CD8-positive, alpha-beta memory T cell (primary cell): ENCODE measurements around the gene TM9SF4. TPM values are rescaled to one million over a fixed set of nuclear protein-coding genes. Genes with fewer than 3 reads are reported as not detected.

Experiments used
- CTCF ChIA-PET: fragments of 350-600 bp; sonication (Branson Sonifier 250); formaldehyde crosslinking; loops from one replicate; lab custom pipeline; 2021; ENCODE audit warnings: antibody characterized with exemption; lab: Charles Lee
- POLR2A ChIA-PET: fragments of 350-600 bp; sonication (Branson Sonifier 250); formaldehyde crosslinking; loops from one replicate; lab custom pipeline; 2021; ENCODE audit warnings: antibody characterized with exemption; lab: Charles Lee
- DNase-seq, 5 donors: peaks; one replicate each; pipeline versions ENCODE4 v3.0.0 to v3.0.0-alpha.2; 2020 to 2022; ENCODE audit warnings: mixed read lengths in 1 of 5
- H3K27ac ChIP-seq: one replicate; pipeline ENCODE4 v1.7.0; 2013; ENCODE audit warnings: low read depth, mild to moderate bottlenecking, low read length, moderate library complexity
- H3K27me3 ChIP-seq: 2 replicates; pipeline ENCODE4 v1.7.0; 2013; ENCODE audit warnings: low read length, mild to moderate bottlenecking; ENCODE audit not compliant: insufficient read depth, poor library complexity, severe bottlenecking
- H3K36me3 ChIP-seq: 2 replicates; pipeline ENCODE4 v1.7.0; 2013; ENCODE audit warnings: mild to moderate bottlenecking, low read length, moderate library complexity; ENCODE audit not compliant: insufficient read depth
- H3K4me1 ChIP-seq: 2 replicates; pipeline ENCODE4 v1.7.0; 2013; ENCODE audit warnings: mild to moderate bottlenecking, low read length, moderate library complexity; ENCODE audit not compliant: insufficient read depth
- H3K4me3 ChIP-seq: 2 replicates; pipeline ENCODE4 v1.7.0; 2013; ENCODE audit warnings: mild to moderate bottlenecking, low read length
- H3K9me3 ChIP-seq: 2 replicates; pipeline ENCODE4 v1.7.0; 2013; ENCODE audit warnings: mild to moderate bottlenecking, low read length
- H3K27ac Mint-ChIP-seq, 8 donors: one replicate each; pipeline ENCODE4 v1.8.0; 2020 to 2021; ENCODE audit warnings: mixed read lengths in 8 of 8, mild to moderate bottlenecking in 6 of 8, inconsistent platforms in 3 of 8, moderate library complexity in 3 of 8
- H3K27me3 Mint-ChIP-seq, 2 donors: one replicate each; pipeline ENCODE4 v1.8.0; 2020 to 2021; ENCODE audit warnings: mixed read lengths in 2 of 2, mild to moderate bottlenecking in 1 of 2, moderate library complexity in 1 of 2
- H3K36me3 Mint-ChIP-seq, 3 donors: one replicate each; pipeline ENCODE4 v1.8.0; 2020 to 2021; ENCODE audit warnings: mixed read lengths in 3 of 3, inconsistent platforms in 1 of 3, mild to moderate bottlenecking in 1 of 3
- H3K4me1 Mint-ChIP-seq, 3 donors: one replicate each; pipeline ENCODE4 v1.8.0; 2020 to 2021; ENCODE audit warnings: mixed read lengths in 3 of 3, inconsistent platforms in 1 of 3, mild to moderate bottlenecking in 1 of 3
- H3K4me3 Mint-ChIP-seq, 7 donors: one replicate each; pipeline ENCODE4 v1.8.0; 2020 to 2021; ENCODE audit warnings: mixed read lengths in 7 of 7, mild to moderate bottlenecking in 6 of 7, moderate library complexity in 4 of 7, inconsistent platforms in 2 of 7
- H3K9me3 Mint-ChIP-seq, 5 donors: one replicate each; pipeline ENCODE4 v1.8.0; 2020 to 2022; ENCODE audit warnings: mixed read lengths in 5 of 5, mild to moderate bottlenecking in 3 of 5, moderate library complexity in 2 of 5, inconsistent platforms in 1 of 5
- polyA plus RNA-seq: library from polyadenylated mRNA; unstranded; fragments of 300-500 nt; fragmentation: Illumina TruSeq; gene quantifications from one replicate; pipeline ENCODE4 v1.2.3, GENCODE V29; 2021
- total RNA-seq, 2 experiments: library from RNA; stranded (reverse); gene quantifications; one replicate each; pipeline ENCODE4 v1.2.3, GENCODE V29; 2021

Gene TM9SF4
- total and polyA plus RNA-seq, 3 experiments from 2014 or later: 44.0 to 49.8 (median 48.0) TPM

DNA sequence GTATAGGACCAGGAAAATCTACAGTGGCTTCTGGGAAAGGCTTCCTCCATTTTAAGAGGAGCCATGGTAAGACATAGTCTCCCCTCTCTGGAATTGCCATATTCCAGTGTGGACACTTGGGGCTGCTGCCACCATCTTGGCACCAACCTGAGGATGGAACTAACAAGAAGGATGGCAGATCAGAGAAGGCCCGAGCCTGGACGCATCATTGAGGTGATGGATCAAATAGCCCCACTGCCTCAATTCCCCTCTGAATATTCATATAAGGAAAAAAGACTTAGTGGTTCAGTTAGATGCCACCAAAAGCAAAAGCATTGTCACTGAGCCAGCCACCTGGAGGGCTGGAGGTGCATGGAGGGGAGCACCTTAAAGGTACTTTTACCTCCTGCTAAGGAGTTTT is 72.1 kb downstream of the TM9SF4 start:
- Mint-ChIP-seq H3K36me3 (no peaks in the 10 kb centered on the region), H3K4me3 (no peak overlapping the region), H3K27me3 (peaks cover 0 to 2% of the 10 kb centered on the region in 2 donors), H3K4me1 (no peaks in the 10 kb centered on the region), H3K27ac (peak overlapping the region in 1 of 8 donors; percentile 36), H3K9me3 (no peaks in the 10 kb centered on the region)
- no peaks in the 10 kb centered on the region for H3K4me1 ChIP-seq
- DNase-seq: no peak
- ChIA-PET POLR2A (no interaction called here), CTCF (no interaction called here)
- no peak overlapping the region for H3K4me3 ChIP-seq
- H3K27me3 ChIP-seq: no peaks in the 10 kb centered on the region
- H3K27ac ChIP-seq: no peak overlapping the region
- H3K36me3 ChIP-seq: no peaks in the 10 kb centered on the region
- no peaks in the 10 kb centered on the region for H3K9me3 ChIP-seq

DNA sequence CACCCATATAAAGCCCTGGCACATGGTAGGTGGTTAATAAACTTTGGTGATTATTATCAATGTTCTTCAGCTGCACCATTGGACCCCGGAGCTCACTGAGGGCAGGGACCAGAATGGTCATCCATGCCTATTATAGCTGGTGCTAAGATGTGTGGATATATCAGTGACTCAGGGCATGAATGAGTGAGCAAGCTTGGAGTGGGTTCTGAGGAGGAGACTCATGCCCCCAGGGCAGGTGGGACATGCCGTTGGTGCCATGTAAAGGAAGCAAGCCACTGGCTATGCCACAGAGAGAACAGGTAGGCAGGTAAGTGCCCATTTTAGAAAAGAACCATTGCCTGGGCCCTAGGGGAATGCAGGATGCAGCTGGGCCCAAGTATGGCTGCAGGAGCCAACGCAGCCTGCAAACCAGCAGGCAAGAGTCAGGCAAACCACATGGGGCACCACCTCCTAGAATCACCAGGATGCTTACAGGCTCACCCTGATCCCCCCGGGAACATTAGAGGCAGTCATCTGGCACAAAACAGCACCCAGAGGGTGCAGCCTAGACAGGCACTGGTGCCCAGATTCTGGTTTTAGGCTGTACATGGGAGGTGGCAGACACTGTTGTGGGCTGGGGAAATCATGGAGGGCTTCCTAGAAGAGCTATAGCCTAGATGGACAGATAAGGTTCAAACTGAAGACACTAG is 74.6 kb downstream of the TM9SF4 start:
- Histone ChIP-seq H3K27ac (no peak overlapping the region), H3K4me1 (peaks cover 11% of the 10 kb centered on the region), H3K4me3 (no peak overlapping the region), H3K27me3 (no peaks in the 10 kb centered on the region), H3K36me3 (no peaks in the 10 kb centered on the region), H3K9me3 (no peaks in the 10 kb centered on the region)
- Mint-ChIP-seq H3K4me1 (peaks cover 5 to 9% (median 9%) of the 10 kb centered on the region in 3 donors), H3K27me3 (peaks cover 0 to 2% of the 10 kb centered on the region in 2 donors), H3K9me3 (no peaks in the 10 kb centered on the region), H3K4me3 (no peak overlapping the region), H3K36me3 (no peaks in the 10 kb centered on the region), H3K27ac (no peak overlapping the region)
- CTCF ChIA-PET: no interaction called here
- DNase-seq: no peak
- POLR2A ChIA-PET: no interaction called here

DNA sequence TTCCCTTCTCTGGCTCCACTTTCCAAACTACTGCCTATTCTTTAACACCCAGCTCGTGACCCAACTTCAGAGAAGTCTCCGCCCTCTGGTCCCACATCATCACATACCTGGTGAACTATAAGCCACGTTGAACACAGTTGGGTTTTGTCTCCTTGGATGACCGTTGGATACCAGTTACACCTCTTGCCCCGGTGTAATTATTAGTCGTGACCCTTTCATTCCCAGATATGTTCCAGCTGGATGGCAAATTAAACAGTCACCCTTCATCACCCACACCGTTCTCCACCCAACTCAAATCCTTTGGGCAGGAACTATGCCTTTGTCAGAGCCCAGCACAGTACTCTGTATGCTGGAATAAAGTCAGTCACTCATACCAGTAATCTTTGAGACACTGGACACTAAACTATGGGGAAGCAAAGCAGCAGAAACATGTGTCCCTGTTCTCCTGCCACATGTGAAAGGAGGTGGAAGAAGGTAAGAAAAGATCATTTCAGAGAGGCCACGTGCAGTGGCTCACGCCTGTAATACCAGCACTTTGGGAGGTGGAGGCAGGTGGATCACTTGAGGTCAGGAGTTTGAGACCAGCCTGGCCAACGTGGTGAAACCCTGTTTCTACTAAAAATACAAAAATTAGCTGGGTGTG is 75.6 kb downstream of the TM9SF4 start:
- ChIA-PET CTCF (no interaction called here), POLR2A (no interaction called here)
- Histone ChIP-seq H3K9me3 (no peaks in the 10 kb centered on the region), H3K27me3 (no peaks in the 10 kb centered on the region), H3K27ac (no peak overlapping the region), H3K4me3 (no peak overlapping the region), H3K4me1 (peaks cover 18% of the 10 kb centered on the region), H3K36me3 (no peaks in the 10 kb centered on the region)
- Mint-ChIP-seq H3K27me3 (peaks cover 0 to 2% of the 10 kb centered on the region in 2 donors), H3K4me3 (no peak overlapping the region), H3K4me1 (peaks cover 13 to 15% (median 14%) of the 10 kb centered on the region in 3 donors), H3K36me3 (no peaks in the 10 kb centered on the region), H3K9me3 (no peaks in the 10 kb centered on the region), H3K27ac (no peak overlapping the region)
- no peak for DNase-seq

DNA sequence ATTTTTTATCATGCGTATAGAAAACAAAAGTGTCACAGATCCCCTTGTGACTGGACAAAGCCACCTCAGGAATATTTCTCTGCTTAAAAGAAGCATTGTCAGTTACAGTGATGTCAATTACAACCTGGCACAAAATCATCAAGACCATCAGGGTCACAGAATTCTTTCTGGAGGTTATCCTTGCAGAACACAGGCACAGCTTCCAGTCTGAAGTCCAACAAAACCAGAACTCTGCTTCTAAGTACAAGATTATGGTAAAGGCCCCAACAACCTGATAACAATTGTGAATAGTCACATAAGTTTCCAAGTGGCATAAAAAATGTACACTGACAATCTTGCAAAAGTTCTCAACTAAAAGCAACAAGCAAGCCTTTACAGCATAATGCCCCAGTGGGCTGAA is 77.0 kb downstream of the TM9SF4 start:
- no peaks in the 10 kb centered on the region for H3K9me3 Mint-ChIP-seq
- peaks cover 18% of the 10 kb centered on the region for H3K4me1 ChIP-seq
- no peak overlapping the region for H3K4me3 Mint-ChIP-seq
- H3K27me3 ChIP-seq: no peaks in the 10 kb centered on the region
- no peaks in the 10 kb centered on the region for H3K36me3 ChIP-seq
- DNase-seq: no peak
- H3K27ac Mint-ChIP-seq: no peak overlapping the region
- H3K27me3 Mint-ChIP-seq: peaks cover 0 to 2% of the 10 kb centered on the region in 2 donors
- CTCF ChIA-PET: no interaction called here
- no peaks in the 10 kb centered on the region for H3K36me3 Mint-ChIP-seq
- H3K9me3 ChIP-seq: no peaks in the 10 kb centered on the region
- POLR2A ChIA-PET: no interaction called here
- no peak overlapping the region for H3K27ac ChIP-seq
- no peak overlapping the region for H3K4me3 ChIP-seq
- peaks cover 18 to 25% (median 22%) of the 10 kb centered on the region in 3 donors for H3K4me1 Mint-ChIP-seq

DNA sequence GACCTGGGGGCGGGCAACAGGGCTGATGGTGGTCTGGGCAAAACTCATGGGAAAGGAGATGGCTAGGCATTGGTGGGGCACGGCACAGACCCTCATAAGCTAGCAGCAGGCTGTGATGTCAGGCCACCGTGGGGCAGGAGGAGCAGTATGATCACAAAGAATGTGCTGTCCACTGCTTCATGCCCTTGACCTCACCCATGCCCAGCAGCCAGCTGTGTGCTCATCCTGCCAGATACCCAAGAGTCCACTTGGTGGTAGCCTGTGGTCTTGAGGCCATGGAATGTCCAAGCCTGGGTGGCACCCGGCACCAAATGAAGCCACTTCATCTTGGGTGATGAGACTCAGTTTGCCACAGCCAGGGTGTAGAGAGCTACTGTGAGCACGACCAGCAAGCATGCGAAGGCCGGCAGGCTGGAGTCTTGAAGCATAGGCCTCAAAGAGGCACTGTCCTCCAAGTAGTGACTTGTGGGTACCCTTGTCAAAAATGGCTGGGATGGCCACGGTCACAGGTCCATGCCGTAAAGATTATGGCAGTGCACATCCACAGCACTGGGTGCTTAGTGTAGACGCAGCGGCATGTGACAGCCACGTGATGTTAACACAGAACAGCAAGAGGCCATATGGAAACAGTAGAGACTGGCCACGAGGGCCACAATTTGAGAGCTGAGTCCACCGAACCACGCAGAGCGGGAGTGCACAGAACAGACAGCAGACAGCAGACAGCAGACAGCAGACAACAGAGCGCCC is 79.0 kb downstream of the TM9SF4 start:
- Mint-ChIP-seq H3K36me3 (no peaks in the 10 kb centered on the region), H3K27me3 (no peaks in the 10 kb centered on the region), H3K9me3 (no peaks in the 10 kb centered on the region), H3K27ac (peak overlapping the region; percentile 61 to 96 (median 89)), H3K4me3 (peak overlapping the region; percentile 82 to 87 (median 84)), H3K4me1 (peaks cover 20 to 29% (median 22%) of the 10 kb centered on the region in 3 donors)
- no peaks in the 10 kb centered on the region for H3K36me3 ChIP-seq
- no peaks in the 10 kb centered on the region for H3K9me3 ChIP-seq
- peak overlapping the region; percentile 64 for H3K4me3 ChIP-seq
- ChIA-PET POLR2A (interaction anchor here (0.6 kb wide), 1 partner anchor 171 kb away, joined by 3 read pairs; no protein-coding TSS in a partner anchor), CTCF (no interaction called here)
- peaks cover 18% of the 10 kb centered on the region for H3K4me1 ChIP-seq
- no peaks in the 10 kb centered on the region for H3K27me3 ChIP-seq
- H3K27ac ChIP-seq: no peak overlapping the region
- DNase-seq: peak in 1 of 5 donors; percentile 43

DNA sequence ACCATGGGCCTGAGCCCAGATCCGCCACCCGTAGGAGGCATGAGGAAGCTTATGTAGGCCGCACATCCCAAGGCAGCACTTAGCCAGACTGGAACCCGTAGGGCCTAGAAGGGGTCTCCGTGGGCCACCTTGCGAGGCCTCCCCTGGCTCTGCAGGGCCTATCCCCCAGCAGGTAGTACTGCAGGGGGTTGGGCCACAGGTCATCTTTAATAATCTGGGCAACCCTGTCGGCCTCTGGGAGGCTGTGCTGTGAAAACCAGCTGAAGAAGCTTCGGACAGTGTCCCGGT is 79.6 kb downstream of the TM9SF4 start:
- POLR2A ChIA-PET: interaction anchor here (0.6 kb wide), 1 partner anchor 171 kb away, joined by 3 read pairs; no protein-coding TSS in a partner anchor
- Mint-ChIP-seq H3K9me3 (no peaks in the 10 kb centered on the region), H3K36me3 (peaks cover 0 to 4% (median 0%) of the 10 kb centered on the region in 3 donors), H3K27me3 (peaks cover 0 to 3% of the 10 kb centered on the region in 2 donors), H3K4me1 (peaks cover 20 to 29% (median 22%) of the 10 kb centered on the region in 3 donors), H3K27ac (peak overlapping the region; percentile 21 to 96 (median 91)), H3K4me3 (peak overlapping the region; percentile 82 to 87 (median 85))
- H3K36me3 ChIP-seq: no peaks in the 10 kb centered on the region
- H3K27ac ChIP-seq: no peak overlapping the region
- peak overlapping the region; percentile 64 for H3K4me3 ChIP-seq
- H3K9me3 ChIP-seq: no peaks in the 10 kb centered on the region
- no peaks in the 10 kb centered on the region for H3K27me3 ChIP-seq
- no peak for DNase-seq
- H3K4me1 ChIP-seq: peaks cover 18% of the 10 kb centered on the region
- CTCF ChIA-PET: no interaction called here

DNA sequence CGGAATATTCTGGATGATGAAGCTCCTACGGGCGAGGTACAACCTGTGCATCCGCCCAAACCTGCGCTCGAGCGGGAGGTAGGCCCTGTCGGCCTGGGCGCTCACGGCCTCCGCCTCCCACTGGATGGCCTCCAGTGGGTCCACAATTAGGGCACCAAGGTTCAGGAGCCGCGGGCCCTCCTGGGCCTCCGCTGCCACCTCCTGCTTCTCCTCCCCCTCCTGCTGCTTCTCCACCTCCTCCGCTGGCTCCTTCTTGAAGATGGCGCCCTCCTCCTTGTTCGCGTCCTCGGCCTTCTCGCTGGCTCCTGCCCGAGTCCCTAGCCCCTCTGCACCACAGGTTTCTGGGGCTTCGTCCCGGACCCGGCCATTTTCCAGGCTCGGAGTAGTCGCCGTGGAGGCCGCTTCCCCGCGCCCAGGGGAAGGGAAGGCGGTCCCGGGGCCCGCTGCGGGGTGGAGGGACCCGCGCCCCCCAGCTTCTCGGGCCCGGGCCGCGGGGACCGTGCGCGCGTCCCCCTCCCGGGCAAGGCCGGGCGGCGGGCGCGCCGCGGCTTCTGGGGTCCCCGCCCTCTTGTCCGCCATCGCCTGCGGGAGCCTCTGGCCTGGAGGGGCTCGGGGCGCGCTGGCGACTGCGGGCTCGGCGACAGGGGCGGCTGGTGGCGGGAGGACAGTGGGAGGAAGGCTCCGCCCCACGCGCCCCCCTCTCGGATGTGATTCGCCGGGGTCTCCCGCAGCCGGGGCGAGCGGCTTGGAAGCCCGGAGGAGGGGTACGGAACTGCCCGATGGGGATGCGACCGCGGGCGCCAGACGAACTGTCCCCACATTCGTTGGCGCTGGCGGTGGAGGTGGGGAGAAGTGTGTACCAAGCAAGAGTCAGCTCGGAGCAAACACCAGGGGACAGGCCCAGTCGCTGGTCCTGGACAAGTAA is 80.4 kb downstream of the TM9SF4 start:
- Histone ChIP-seq H3K9me3 (no peaks in the 10 kb centered on the region), H3K4me1 (peaks cover 18% of the 10 kb centered on the region), H3K36me3 (no peaks in the 10 kb centered on the region), H3K4me3 (peak overlapping the region; percentile 64), H3K27ac (peak overlapping the region; percentile 4), H3K27me3 (no peaks in the 10 kb centered on the region)
- H3K27me3 Mint-ChIP-seq: peaks cover 0 to 3% of the 10 kb centered on the region in 2 donors
- peak overlapping the region; percentile 82 to 94 (median 92) for H3K27ac Mint-ChIP-seq
- POLR2A ChIA-PET: interaction anchor here (0.5 to 0.6 kb wide), 2 partner anchors 95 to 170 kb away, joined by 3 to 4 read pairs; no protein-coding TSS in a partner anchor
- no peaks in the 10 kb centered on the region for H3K9me3 Mint-ChIP-seq
- H3K4me3 Mint-ChIP-seq: peak overlapping the region; percentile 83 to 91 (median 85)
- CTCF ChIA-PET: no interaction called here
- H3K4me1 Mint-ChIP-seq: peaks cover 24 to 31% (median 26%) of the 10 kb centered on the region in 3 donors
- peaks cover 0 to 11% (median 4%) of the 10 kb centered on the region in 3 donors for H3K36me3 Mint-ChIP-seq
- DNase-seq: peak; percentile 24 to 58 (median 39)
